ENCODE results near the gene USP48. TPM values are rescaled to one million over a fixed set of nuclear protein-coding genes. Genes with fewer than 3 reads are reported as not detected.

Gene USP48
- total and polyA plus RNA-seq, 2 of the 4 experiments (the other 2 are of a cell fraction) = 24.7 to 25.0 TPM

- ATAC-seq (ENCODE audit: low read depth) (peak; percentile 93), DNase-seq (peak; percentile 59)
- Histone ChIP-seq H2AFZ (replicated peaks; ENCODE audit: low read length, poor library complexity) (no peak overlapping the region), H3K9me1 (ENCODE audit: insufficient read depth, low read length) (no peaks in the 10 kb centered on the region), H4K91ac (ENCODE audit: insufficient read depth, low read depth, low read length) (no peak overlapping the region), H3K23ac (ENCODE audit: low read depth, low read length) (no peak overlapping the region), H3K36me3 (ENCODE audit: control insufficient read depth, insufficient read depth, low read length) (no peaks in the 10 kb centered on the region), H4K8ac (ENCODE audit: low read depth in 2 of 2, low read length in 2 of 2) (no peak overlapping the region), H2BK15ac (ENCODE audit: low read depth, low read length) (no peak overlapping the region), H3K9me3 (ENCODE audit: control insufficient read depth, insufficient read depth, low read length) (no peaks in the 10 kb centered on the region), H4K5ac (ENCODE audit: low read depth, low read length) (no peak overlapping the region), H2BK20ac (ENCODE audit: low read depth, low read length) (no peak overlapping the region), H3K27ac (ENCODE audit: insufficient read depth, low read length) (no peak overlapping the region), H3K27me3 (ENCODE audit: control insufficient read depth, insufficient read depth, low read length) (peaks cover 50% of the 10 kb centered on the region), H3K56ac (ENCODE audit: extremely low read depth, insufficient read depth, low read length) (no peak overlapping the region), H3K14ac (replicated peaks; ENCODE audit: low read depth, low read length) (no peak overlapping the region), H3K79me1 (ENCODE audit: low read depth in 1 of 2, low read length in 2 of 2) (no peaks in the 10 kb centered on the region), H3K4me2 (ENCODE audit: low read depth, low read length) (no peak overlapping the region), H2BK120ac (ENCODE audit: low read depth, low read length) (no peak overlapping the region), H4K20me1 (ENCODE audit: insufficient read depth, low read length) (peaks cover 4% of the 10 kb centered on the region; the same call in 1 of the 2 replicates), H3K4me1 (ENCODE audit: control insufficient read depth, insufficient read depth, low read length) (peaks cover 3% of the 10 kb centered on the region; the same call in 1 of the 2 replicates), H2BK5ac (ENCODE audit: low read depth, low read length, poor library complexity, severe bottlenecking) (no peak overlapping the region), H2AK9ac (replicated peaks; ENCODE audit: low read depth, low read length, poor library complexity) (no peak overlapping the region), H3K9ac (ENCODE audit: low read depth, low read length) (no peak overlapping the region), H3K4ac (ENCODE audit: low read depth, low read length) (no peak overlapping the region), H3K18ac (ENCODE audit: low read depth, low read length) (no peak overlapping the region), H3K4me3 (ENCODE audit: insufficient read depth, low read depth, low read length) (no peak overlapping the region), H2AK5ac (ENCODE audit: low read depth, low read length) (no peak overlapping the region)
- ChIA-PET POLR2A (ENCODE audit: unreplicated experiment) (no interaction called here), CTCF (interaction anchor here (0.6 to 1.5 kb wide), 2 partner anchors 157 to 1289 kb away, joined by 3 read pairs; no protein-coding TSS in a partner anchor)
- 0 out of 2 replicates have a peak, but pooled peaks have one; percentile 18 for TF ChIP-seq MAZ (IDR thresholded peaks at IDR 0.05; ENCODE audit: borderline replicate concordance, low read depth, low read length)
- TF ChIP-seq CEBPB (IDR thresholded peaks at IDR 0.05; ENCODE audit: low read depth, low read length) = no peak
- peak; percentile 67; the same call in 1 of the 2 replicates for TF ChIP-seq MXI1 (IDR thresholded peaks at IDR 0.05; ENCODE audit: borderline replicate concordance, low read depth, low read length)
- TF ChIP-seq ELK1 (IDR thresholded peaks at IDR 0.05; ENCODE audit: borderline replicate concordance, low read depth, low read length) = no peak
- peak; percentile 63 for TF ChIP-seq RCOR1 (IDR thresholded peaks at IDR 0.05; ENCODE audit: insufficient replicate concordance, low read length)
- WGBS, 2 experiments (ENCODE audit: extremely low coverage in 2 of 2, insufficient read length in 1 of 2) = 26% methylated on average over 13 of the region's 19 CpGs; no CpG with 5 or more reads in 1 of the 2 experiments
- in situ Hi-C loops (cut with MboI; ENCODE audit: low sequenced_read_pairs) = no loop called here
- intact Hi-C loops (cut with micrococcal nuclease) = loop anchor here (1.0 kb wide), 1 partner anchor 12 kb away; no protein-coding TSS in a partner anchor
- BruUV-seq (replicated peaks) = no TSS peak
- dilution Hi-C loops (cut with HindIII; ENCODE audit: low sequenced_read_pairs, unreplicated experiment) = no loop called here
Measured at GRCh38 chr1:21647431-21648351, 135.3 kb downstream of the USP48 start.

Measured in IMR-90 (cell line).